ENCODE measurements around the gene IFNA2. TPM values are rescaled to one million over a fixed set of nuclear protein-coding genes. Genes with fewer than 3 reads are reported as not detected.
A peak's percentile ranks its signal among the peaks of the same experiment; 100 is the strongest.
"Not testable (repeated sequence)": the region's sequence is repeated elsewhere in the genome, so short reads cannot be mapped to it uniquely, and the experiment has no call there.

IFNA2 gene
- not detected for total RNA-seq
- long read RNA-seq = 0 reads

GRCh38 chr9:21385131-21385670 is at the start of gene IFNA2:
IFNA2 (minus strand) TSS chr9:21385398; CDS start chr9:21385329, 69 bp downstream.
- ATAC-seq = no peak
- DNase-seq = no peak
- intact Hi-C loops (cut with micrococcal nuclease) = no loop called here

DNA sequence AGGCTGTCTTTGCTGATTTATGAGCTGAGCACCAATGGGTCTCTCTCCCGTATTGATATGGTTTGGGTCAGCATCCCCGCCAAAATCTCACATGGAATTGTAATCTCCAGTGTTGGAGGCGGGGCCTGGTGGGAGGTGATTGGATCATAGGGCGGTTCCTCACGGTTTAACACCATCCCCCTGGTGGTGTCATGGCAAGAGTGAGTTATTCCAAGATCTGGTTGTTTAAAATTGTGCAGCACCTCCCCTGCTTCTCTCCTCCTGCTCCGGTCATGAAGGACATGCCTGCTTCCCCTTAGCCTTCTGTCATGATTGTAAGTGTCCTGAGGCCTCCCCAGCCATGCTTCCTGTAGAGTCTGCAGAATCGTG is 49.8 kb upstream of the IFNA2 start:
- ATAC-seq; intact Hi-C loops (cut with micrococcal nuclease); DNase-seq: not testable (repeated sequence)

DNA sequence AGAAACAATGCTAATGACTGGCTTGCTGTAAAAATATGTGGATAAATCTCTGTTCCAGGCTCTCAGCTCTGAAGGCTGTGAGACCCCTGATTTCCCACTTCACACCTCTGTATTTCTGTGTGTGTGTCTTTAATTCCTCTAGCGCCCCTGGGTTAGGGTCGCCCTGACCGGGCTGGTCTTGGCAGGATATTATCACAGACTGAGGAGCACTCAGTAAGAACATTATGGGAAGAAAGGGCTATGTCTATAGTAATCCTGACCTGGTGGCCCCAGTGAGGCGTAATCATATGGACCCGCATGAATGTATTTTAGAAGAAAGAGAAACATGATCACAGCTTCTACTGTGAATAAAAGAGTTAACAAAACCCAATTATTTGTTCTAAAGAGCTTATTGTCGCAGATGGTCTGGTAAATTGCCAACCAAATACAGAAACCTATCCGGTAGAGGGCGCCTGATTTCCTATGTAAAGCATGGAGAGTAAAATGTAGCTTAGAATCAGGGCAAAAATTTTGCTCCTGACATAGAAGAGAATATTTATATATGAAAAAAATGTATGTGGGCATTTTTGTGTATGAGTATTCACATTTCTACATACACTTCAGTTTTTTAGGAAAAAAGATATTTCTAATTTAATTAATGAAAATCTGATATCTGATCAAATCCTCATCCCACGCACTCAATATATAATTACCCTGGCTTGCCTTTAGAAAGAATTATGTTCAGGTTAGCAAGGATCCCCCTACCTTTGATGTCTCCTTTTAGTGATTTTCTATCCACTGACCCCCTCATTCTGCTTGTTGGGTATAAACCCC is 49.2 kb upstream of the IFNA2 start:
- DNase-seq (no peak), ATAC-seq (no peak)
- intact Hi-C loops (cut with micrococcal nuclease) = no loop called here

GRCh38 chr9:21432672-21433425 is 47.7 kb upstream of the IFNA2 start:
- ATAC-seq (no peak), DNase-seq (no peak)
- intact Hi-C loops (cut with micrococcal nuclease) = no loop called here

DNA sequence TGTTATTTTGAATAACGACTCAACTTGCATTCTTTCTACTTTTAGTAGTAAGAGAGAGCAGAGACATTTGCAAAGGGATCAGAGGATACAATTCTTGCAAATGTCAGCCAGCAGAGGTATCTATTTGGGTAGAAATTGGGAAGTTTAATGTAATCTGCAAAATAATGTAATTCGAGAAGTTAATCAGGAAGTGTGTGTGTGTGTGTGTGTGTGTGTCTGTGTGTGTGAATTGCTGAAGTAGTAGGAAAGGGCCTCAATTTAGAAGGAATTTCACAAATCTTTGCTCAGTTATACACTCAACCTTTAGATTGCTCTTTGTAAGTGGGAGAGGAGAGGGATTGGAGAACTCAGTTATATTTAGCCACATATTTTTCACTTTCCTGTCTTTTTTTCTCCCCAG is 44.0 kb upstream of the IFNA2 start:
- intact Hi-C loops (cut with micrococcal nuclease) = no loop called here
- ATAC-seq (no peak), DNase-seq (no peak)

GRCh38 chr9:21428235-21428634 is 43.0 kb upstream of the IFNA2 start:
- ATAC-seq (no peak), DNase-seq (no peak)
- intact Hi-C loops (cut with micrococcal nuclease) = no loop called here

DNA sequence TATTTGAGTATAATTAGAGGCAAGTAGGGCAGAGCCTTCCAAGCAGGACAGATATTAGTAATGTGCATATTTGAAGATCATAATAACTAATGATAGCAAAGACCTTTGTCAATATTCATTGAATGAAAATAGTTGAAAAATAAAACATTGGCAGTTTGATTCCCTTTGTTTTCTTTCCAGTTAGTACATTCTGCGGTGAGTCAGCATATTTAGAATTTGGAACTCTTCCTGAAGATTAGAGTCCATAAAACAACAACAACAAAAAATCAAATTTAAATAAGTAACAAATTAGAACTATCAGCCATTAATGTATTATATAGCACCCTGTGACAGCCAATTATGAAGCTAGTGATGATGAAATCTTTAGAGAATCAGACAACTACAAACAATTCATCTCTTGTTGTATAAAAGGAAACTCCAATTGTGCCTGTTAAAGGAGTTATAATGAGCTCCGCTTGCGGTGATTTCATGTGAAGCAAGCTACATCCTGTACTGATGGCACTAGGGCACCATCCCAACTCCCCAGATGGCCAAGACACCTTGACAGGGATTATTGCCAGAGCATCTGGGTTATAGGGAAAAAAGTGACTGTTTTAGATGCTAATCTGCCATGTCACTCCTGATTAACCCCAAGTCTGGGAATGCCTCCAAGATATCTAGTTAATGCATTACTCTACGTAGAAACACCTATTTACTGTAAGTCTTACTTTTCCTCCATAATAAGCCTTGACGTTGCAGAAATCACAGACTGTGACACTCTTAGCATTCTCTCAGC is 30.5 kb upstream of the IFNA2 start:
- intact Hi-C loops (cut with micrococcal nuclease) = no loop called here
- no peak for ATAC-seq
- no peak for DNase-seq

DNA sequence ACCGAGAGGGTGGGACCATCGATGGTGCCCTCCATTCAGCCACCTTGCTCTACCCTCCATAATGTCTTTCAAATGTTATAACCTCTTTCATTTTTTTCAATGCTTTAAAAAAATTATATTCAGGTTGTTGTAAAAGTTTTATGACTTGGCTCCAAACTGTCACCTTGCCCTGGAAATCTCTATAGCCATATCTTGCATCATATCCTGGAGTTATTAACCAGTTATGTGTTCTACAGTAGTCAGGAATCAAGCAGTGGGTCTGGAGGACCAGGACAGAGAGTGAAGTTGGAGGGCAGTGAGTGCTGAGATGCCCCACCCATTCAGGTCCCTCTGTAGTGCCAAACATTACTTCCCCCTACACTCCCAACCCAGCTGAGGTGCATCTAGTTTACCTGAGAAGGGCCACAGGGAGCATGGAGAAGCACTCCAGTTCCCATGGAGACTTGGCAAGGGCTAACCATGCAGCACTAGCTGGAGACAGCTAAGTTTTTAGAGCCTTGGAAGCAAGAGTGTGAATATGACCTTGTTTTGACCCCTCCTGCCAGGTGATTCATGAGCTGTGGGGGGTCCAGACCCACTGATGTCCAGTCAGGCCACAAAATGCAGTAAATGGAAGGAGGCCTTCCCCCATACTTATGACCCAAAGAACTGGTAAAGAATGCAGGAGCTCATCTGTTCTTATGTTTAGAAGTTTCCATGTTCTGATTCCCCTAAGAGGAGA is 29.2 kb upstream of the IFNA2 start:
- no peak for ATAC-seq
- intact Hi-C loops (cut with micrococcal nuclease) = no loop called here
- no peak for DNase-seq

GRCh38 chr9:21413624-21414023 is 28.4 kb upstream of the IFNA2 start:
- intact Hi-C loops (cut with micrococcal nuclease) = no loop called here
- ATAC-seq (no peak), DNase-seq (no peak)

DNA sequence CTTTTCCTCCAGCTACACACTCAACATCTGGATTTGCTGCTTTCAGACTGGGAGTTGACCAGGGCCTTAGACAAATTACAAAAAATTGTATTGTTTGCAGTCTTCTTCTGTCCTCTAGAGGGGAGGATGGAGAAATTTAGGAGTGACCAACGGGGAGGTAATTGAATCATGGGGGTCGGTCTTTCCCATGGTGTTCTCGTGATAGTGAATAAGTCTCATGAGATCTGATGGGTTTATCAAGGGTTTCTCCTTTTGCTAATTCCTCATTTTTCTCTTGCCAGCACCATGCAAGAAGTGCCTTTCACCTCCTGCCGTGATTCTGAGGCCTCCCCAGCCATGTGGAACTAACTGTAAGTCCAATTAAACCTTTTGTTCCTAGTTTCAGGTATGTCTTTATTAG is 28.0 kb upstream of the IFNA2 start:
- intact Hi-C loops (cut with micrococcal nuclease) = no loop called here
- ATAC-seq = no peak
- no peak for DNase-seq

DNA sequence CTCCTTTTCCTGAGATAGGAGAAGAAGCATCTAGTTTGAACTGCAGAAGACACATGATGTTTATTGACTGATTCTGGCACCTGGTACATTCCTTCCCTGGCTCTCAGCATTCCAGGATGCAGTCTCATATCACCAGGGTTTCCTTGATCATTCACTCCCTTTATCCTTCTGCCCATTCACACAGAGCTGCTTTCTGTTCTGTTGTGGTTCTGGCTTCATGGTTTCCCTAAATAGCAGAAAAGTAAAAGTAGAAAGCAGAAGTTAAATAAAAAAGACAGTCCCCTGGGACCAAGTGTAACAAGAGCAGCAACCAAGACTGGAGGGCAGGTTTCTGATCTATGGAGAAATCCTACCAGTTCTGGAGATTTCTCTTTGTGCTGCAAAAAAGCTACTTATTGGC is 26.9 kb upstream of the IFNA2 start:
- intact Hi-C loops (cut with micrococcal nuclease) = no loop called here
- DNase-seq (no peak), ATAC-seq (no peak)

DNA sequence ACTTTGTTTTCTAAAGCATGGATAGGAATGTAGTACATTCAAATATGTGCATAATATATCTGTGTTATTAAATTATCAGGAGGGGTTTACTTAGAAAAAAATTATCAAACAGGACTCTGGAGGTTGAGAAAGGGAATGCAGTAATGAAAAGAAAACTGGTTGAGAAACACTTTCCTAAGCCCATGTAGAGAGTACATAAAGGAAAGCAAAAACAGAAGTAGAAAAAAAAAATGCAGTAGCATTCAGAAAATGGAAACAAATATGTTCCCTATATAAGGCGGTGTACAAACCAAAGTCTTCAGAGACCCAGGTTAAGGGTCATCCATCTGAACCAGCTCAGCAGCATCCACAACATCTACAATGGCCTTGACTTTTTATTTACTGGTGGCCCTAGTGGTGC is 23.6 kb upstream of the IFNA2 start, which contains the start of gene IFNA8:
IFNA8 (plus strand) TSS at position 301 of the 400 bp plus-strand sequence; CDS start at position 361, 60 bp downstream.
- DNase-seq (no peak), ATAC-seq (no peak)
- intact Hi-C loops (cut with micrococcal nuclease) = no loop called here

GRCh38 chr9:21404146-21404545 is 18.9 kb upstream of the IFNA2 start:
- no peak for ATAC-seq
- no peak for DNase-seq
- intact Hi-C loops (cut with micrococcal nuclease) = no loop called here

GRCh38 chr9:21402386-21403251 is 17.4 kb upstream of the IFNA2 start:
- ATAC-seq = no peak
- DNase-seq = peak; percentile 32
- intact Hi-C loops (cut with micrococcal nuclease) = no loop called here

DNA sequence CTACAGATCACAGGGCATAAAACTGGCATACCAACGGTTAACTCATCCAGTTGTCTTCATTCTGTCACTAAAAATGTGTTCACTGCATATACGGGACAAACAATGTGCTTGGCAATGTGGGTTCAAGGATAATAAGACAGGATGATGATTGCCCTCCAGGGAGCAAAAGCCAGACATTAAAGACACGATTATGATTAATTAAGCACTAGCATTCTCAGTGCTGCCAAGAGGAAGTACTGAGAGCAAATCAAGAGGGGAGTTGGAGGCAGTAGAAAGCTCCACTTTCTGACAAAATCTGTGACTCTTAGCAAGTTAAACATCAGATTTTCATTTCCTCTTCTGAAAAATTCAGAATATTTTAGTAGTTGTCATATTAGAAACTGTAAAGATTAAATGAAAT is 14.8 kb upstream of the IFNA2 start:
- intact Hi-C loops (cut with micrococcal nuclease) = loop anchor here (5.0 kb wide), 1 partner anchor 73 kb away; no protein-coding TSS in a partner anchor
- ATAC-seq = no peak
- DNase-seq = no peak

GRCh38 chr9:21398955-21399489 is 13.8 kb upstream of the IFNA2 start:
- no peak for ATAC-seq
- no peak for DNase-seq
- intact Hi-C loops (cut with micrococcal nuclease) = loop anchor here (5.0 kb wide), 1 partner anchor 72 kb away; no protein-coding TSS in a partner anchor
